ENCODE data around the gene ADRA2B. TPM values are rescaled to one million over a fixed set of nuclear protein-coding genes. Genes with fewer than 3 reads are reported as not detected.

Gene ADRA2B
- total and polyA plus RNA-seq, 12 donors = 1.5 to 7.3 (median 3.4) TPM

DNA sequence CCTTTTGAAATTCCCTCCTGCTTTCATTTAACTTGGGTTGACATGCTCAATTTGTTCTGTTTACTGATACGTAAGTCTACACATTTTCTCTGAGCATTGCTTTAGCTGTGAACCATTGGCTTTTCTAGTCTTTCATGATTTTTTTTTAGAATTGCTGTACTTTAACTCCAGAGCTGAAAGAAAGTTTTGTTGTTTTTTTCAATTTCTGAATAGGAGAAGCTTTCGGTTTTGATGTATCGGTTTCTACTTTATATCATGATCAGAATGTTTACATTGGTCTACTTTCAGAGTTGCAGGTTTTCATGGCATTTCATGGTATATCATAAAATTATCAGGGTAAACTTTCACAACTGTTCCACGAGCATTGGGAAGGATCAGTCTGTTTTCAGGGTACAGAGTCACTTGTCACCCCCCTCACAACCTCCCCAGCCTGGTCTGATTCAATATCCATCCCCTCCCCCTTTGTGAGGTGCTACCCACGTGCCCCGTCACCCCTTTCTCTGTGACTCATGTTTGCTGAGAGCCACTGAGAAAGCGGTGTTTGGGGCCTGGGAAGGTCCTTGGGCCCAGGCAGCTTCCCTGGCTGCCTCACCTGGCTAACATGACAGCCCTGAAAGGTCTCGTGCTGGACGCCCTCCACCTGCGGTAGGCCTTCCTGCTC lies 14.9 kb upstream of the ADRA2B start:
- TF ChIP-seq, protein P1, sequence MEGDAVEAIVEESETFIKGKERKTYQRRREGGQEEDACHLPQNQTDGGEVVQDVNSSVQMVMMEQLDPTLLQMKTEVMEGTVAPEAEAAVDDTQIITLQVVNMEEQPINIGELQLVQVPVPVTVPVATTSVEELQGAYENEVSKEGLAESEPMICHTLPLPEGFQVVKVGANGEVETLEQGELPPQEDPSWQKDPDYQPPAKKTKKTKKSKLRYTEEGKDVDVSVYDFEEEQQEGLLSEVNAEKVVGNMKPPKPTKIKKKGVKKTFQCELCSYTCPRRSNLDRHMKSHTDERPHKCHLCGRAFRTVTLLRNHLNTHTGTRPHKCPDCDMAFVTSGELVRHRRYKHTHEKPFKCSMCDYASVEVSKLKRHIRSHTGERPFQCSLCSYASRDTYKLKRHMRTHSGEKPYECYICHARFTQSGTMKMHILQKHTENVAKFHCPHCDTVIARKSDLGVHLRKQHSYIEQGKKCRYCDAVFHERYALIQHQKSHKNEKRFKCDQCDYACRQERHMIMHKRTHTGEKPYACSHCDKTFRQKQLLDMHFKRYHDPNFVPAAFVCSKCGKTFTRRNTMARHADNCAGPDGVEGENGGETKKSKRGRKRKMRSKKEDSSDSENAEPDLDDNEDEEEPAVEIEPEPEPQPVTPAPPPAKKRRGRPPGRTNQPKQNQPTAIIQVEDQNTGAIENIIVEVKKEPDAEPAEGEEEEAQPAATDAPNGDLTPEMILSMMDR (IDR thresholded peaks at IDR 0.05) = no peak
- Histone ChIP-seq H3K9me3 (no peaks in the 10 kb centered on the region), H3K27me3 (peaks cover 0 to 16% (median 0%) of the 10 kb centered on the region in 7 donors), H3K4me1 (no peaks in the 10 kb centered on the region), H3K4me3 (no peak overlapping the region), H3K27ac (no peak overlapping the region), H3K36me3 (no peaks in the 10 kb centered on the region)
- DNase-seq (no peak), ATAC-seq (no peak)
- WGBS, 2 donors = 86% methylated on average over 10 of the region's 10 CpGs
- intact Hi-C loops (cut with DNase I) = loop anchor here in 1 of 10 donors (10.0 kb wide), 1 partner anchor 374 kb away; the partner anchor contains the start of gene NEURL3

DNA sequence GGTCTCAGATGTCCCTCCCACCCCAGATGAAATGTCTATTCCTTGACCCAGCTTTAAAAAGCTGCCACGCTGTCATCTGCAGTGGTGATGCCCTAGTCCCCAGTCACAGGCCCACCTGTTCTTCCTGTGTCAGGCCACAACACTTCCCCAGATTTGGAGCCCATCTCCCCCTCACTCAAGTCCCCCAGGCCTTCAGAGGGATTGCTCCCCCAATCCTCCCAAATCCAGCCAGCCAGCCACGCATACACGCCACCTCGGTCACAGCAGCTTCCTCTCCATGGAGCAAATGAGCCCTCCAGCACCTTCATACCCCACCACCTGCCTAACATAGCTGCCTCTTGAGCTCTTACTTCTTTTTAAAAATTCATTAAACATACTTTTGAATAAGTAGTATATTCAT lies 14.1 kb upstream of the ADRA2B start:
- intact Hi-C loops (cut with DNase I) = loop anchor here in 1 of 10 donors (10.0 kb wide), 1 partner anchor 374 kb away; the partner anchor contains the start of gene NEURL3
- TF ChIP-seq, protein P1 (IDR thresholded peaks at IDR 0.05) = no peak
- no peak for ATAC-seq
- Histone ChIP-seq H3K27ac (no peak overlapping the region), H3K4me3 (no peak overlapping the region), H3K4me1 (no peaks in the 10 kb centered on the region), H3K27me3 (peaks cover 0 to 16% (median 0%) of the 10 kb centered on the region in 7 donors), H3K36me3 (no peaks in the 10 kb centered on the region), H3K9me3 (no peaks in the 10 kb centered on the region)
- WGBS, 2 donors = 89 to 91% methylated on average over 4 of the region's 4 CpGs
- no peak for DNase-seq

DNA sequence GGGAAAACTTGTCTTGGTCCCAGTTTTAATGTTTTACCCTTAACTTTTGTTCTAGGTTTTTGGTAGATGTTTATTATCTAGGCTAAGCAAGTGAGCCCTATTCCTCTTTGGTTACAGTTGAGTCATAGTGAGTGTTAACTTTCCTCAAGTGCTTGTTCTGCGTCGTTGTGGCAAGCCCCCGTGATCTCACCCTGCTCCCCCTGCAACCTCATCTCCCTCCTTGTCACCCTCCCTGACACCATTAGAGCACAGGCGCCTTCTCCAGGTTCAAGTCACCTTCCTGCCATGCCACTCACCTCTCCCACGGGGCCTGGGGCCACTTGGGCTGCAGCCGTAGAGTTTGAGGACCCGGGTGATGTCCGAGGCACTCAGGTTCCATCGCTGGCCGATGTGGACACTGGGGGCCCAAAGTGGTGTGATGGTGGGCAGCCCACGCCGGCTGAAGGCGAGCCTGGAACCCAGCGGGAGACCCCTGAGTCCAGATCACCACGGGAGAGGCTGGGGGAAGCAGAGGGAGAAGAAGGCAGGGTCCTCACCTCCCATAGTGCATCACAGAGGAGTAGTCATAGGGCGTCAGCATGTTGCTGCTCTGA lies 13.3 kb upstream of the ADRA2B start:
- 85 to 87% methylated on average over 16 of the region's 16 CpGs for WGBS, 2 donors
- Histone ChIP-seq H3K36me3 (no peaks in the 10 kb centered on the region), H3K9me3 (no peaks in the 10 kb centered on the region), H3K4me3 (no peak overlapping the region), H3K4me1 (no peaks in the 10 kb centered on the region), H3K27ac (no peak overlapping the region), H3K27me3 (peaks cover 0 to 13% (median 0%) of the 10 kb centered on the region in 7 donors)
- intact Hi-C loops (cut with DNase I) = loop anchor here in 1 of 10 donors (10.0 kb wide), 1 partner anchor 375 kb away; the partner anchor contains the start of gene NEURL3
- DNase-seq = no peak
- TF ChIP-seq, protein P1 (IDR thresholded peaks at IDR 0.05) = no peak
- ATAC-seq = no peak

DNA sequence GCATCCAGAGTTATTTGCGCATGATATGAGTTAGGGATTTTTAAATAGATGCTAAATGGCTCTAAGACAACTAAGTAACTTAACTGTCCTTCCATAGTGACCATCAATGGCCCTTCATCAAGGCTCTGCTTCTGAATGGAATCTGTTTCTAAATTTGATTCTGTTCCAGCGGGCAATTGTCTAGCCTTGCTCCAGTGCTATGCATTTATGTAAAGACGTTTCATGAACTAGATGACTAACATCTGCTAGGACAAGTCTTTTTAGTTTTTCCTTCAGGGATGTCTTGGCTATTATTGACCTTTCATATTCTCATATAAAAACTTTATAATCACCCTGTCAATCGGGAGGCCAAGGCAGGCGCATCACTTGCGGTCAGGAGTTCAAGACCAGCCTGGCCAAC lies 12.1 kb upstream of the ADRA2B start:
- Histone ChIP-seq H3K27ac (no peak overlapping the region), H3K4me1 (no peaks in the 10 kb centered on the region), H3K4me3 (no peak overlapping the region), H3K36me3 (no peaks in the 10 kb centered on the region), H3K9me3 (no peaks in the 10 kb centered on the region), H3K27me3 (peaks cover 0 to 9% (median 0%) of the 10 kb centered on the region in 7 donors)
- DNase-seq (no peak), ATAC-seq (no peak)
- intact Hi-C loops (cut with DNase I) = no loop called here
- 84 to 87% methylated on average over 6 of the region's 6 CpGs for WGBS, 2 donors
- TF ChIP-seq, protein P1 (IDR thresholded peaks at IDR 0.05) = no peak

Data from heart right ventricle (tissue), 16 donors.